Neutrophil (primary cell): ENCODE measurements around the gene HSPB2.
"Not testable (repeated sequence)": the region's sequence is repeated elsewhere in the genome, so short reads cannot be mapped to it uniquely, and the experiment has no call there.

Experiments used
- H3K27ac ChIP-seq: fragments of 200-600 bp; sonication (generic); 2 replicates; pipeline ENCODE4 v1.5.1; 2016; ENCODE audit warnings: mild to moderate bottlenecking, moderate library complexity
- H3K27me3 ChIP-seq: fragments of 200-600 bp; sonication (generic); 2 replicates; pipeline ENCODE4 v1.6.0; 2016; ENCODE audit warnings: mild to moderate bottlenecking
- H3K36me3 ChIP-seq: fragments of 200-600 bp; sonication (generic); 2 replicates; pipeline ENCODE4 v1.5.1; 2017
- H3K4me1 ChIP-seq, 2 experiments: fragments of 200-600 bp in 1 of 2; sonication (generic) in 1 of 2; 1 replicate in 1 of 2; 2 replicates in 1 of 2; pipeline versions ENCODE4 v1.5.1 to v1.6.1; 2013 to 2016; ENCODE audit warnings: low read depth in 1 of 2, low read length in 1 of 2, mild to moderate bottlenecking in 1 of 2, moderate library complexity in 1 of 2; ENCODE audit not compliant: control insufficient read depth in 1 of 2, insufficient read depth in 1 of 2
- H3K4me3 ChIP-seq, 2 experiments: fragments of 200-600 bp in 1 of 2; sonication (generic) in 1 of 2; 1 replicate in 1 of 2; 2 replicates in 1 of 2; pipeline ENCODE4 v1.5.1; 2013 to 2016; ENCODE audit warnings: low read depth in 1 of 2, low read length in 1 of 2, mild to moderate bottlenecking in 1 of 2, moderate library complexity in 1 of 2
- H3K9me3 ChIP-seq: fragments of 200-600 bp; sonication (generic); 2 replicates; pipeline ENCODE4 v1.5.1; 2016
- CTCF ChIP-seq: fragments of 200-600 bp; sonication (generic); IDR thresholded peaks from 2 replicates; pipeline ENCODE4 v1.5.1; 2016; ENCODE audit warnings: antibody characterized with exemption

Gene HSPB2

GRCh38 chr11:111930472-111930871 is 17.9 kb downstream of the HSPB2 start:
- Histone ChIP-seq H3K27ac (no peak overlapping the region), H3K4me3 (no peak overlapping the region), H3K9me3 (no peaks in the 10 kb centered on the region), H3K4me1 (peaks cover 17 to 19% of the 10 kb centered on the region in 2 experiments), H3K27me3 (no peaks in the 10 kb centered on the region), H3K36me3 (no peaks in the 10 kb centered on the region)
- TF ChIP-seq CTCF: no peak

GRCh38 chr11:111932611-111932950 is 20.0 kb downstream of the HSPB2 start:
- Histone ChIP-seq H3K4me1 (peaks cover 19 to 21% of the 10 kb centered on the region in 2 experiments), H3K4me3 (no peak overlapping the region), H3K27me3 (peaks cover 9% of the 10 kb centered on the region), H3K27ac (no peak overlapping the region), H3K36me3 (no peaks in the 10 kb centered on the region), H3K9me3 (no peaks in the 10 kb centered on the region)
- TF ChIP-seq CTCF: no peak

- not testable (repeated sequence) for H3K36me3 ChIP-seq, H3K27ac ChIP-seq, H3K4me3 ChIP-seq, H3K9me3 ChIP-seq
- Histone ChIP-seq H3K27me3 (peaks cover 15% of the 10 kb centered on the region), H3K4me1 (peaks cover 21 to 22% of the 10 kb centered on the region in 2 experiments)
Observed at GRCh38 chr11:111933176-111933575, 20.6 kb downstream of the HSPB2 start.

- Histone ChIP-seq H3K4me3 (no peak overlapping the region), H3K9me3 (no peaks in the 10 kb centered on the region), H3K27ac (no peak overlapping the region), H3K4me1 (peaks cover 27 to 29% of the 10 kb centered on the region in 2 experiments), H3K36me3 (no peaks in the 10 kb centered on the region), H3K27me3 (peaks cover 21% of the 10 kb centered on the region)
- TF ChIP-seq CTCF: no peak
Observed at GRCh38 chr11:111933872-111934271, 21.3 kb downstream of the HSPB2 start.

GRCh38 chr11:111934306-111934705 is 21.8 kb downstream of the HSPB2 start:
- no peaks in the 10 kb centered on the region for H3K9me3 ChIP-seq
- peaks cover 29% of the 10 kb centered on the region in 2 experiments for H3K4me1 ChIP-seq
- H3K27ac ChIP-seq: no peak overlapping the region
- H3K4me3 ChIP-seq: no peak overlapping the region
- H3K27me3 ChIP-seq: peaks cover 21% of the 10 kb centered on the region
- H3K36me3 ChIP-seq: no peaks in the 10 kb centered on the region
- no peak for TF ChIP-seq CTCF

GRCh38 chr11:111935317-111936039 is 22.9 kb downstream of the HSPB2 start:
- Histone ChIP-seq H3K27ac (no peak overlapping the region), H3K9me3 (no peaks in the 10 kb centered on the region), H3K4me1 (peaks cover 29% of the 10 kb centered on the region in 2 experiments), H3K27me3 (peaks cover 21% of the 10 kb centered on the region), H3K36me3 (no peaks in the 10 kb centered on the region), H3K4me3 (no peak overlapping the region)
- TF ChIP-seq CTCF: no peak
